Measurements from ENCODE around the gene KY. TPM values are rescaled to one million over a fixed set of nuclear protein-coding genes. Genes with fewer than 3 reads are reported as not detected.

KY gene
- total and polyA plus RNA-seq, 2 of the 8 experiments (the other 6 are each of a cell fraction or from before 2014, with no cell fraction given), result not detected

DNA sequence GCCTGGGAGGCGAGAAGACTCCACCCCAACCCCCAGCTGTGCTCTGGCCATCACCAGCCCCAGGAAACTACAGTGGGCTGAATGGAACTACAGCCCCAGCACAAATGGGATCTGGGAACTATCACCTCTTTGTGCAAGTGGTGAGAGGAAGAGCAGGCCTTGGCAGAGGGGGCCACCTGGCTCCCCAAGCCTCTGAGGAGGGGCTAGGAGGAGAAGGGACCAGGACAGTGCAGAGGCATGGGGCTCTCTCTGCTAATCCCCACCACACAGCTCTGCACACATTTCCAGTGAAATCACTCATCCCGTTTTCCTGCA lies 31.6 kb downstream of the KY start:
- Histone ChIP-seq H3K9ac (replicated peaks in 1 of 4; ENCODE audit: extremely low read depth in 1 of 4, low read depth in 3 of 4, low read length in 3 of 4) (no peak overlapping the region), H2BK5ac (ENCODE audit: low read depth, low read length) (no peak overlapping the region), H3K4me1 (replicated peaks in 1 of 4; ENCODE audit: control insufficient read depth in 3 of 4, insufficient read depth in 4 of 4, low read length in 3 of 4) (peaks cover 0 to 3% (median 0%) of the 10 kb centered on the region in 4 experiments; a peak in 1 of 7 replicates), H2AK5ac (ENCODE audit: low read depth, low read length) (no peak overlapping the region), H3K4me3 (ENCODE audit: extremely low read depth in 1 of 4, insufficient read depth in 2 of 4, low read depth in 3 of 4, low read length in 4 of 4) (no peak overlapping the region), H4K5ac (ENCODE audit: insufficient read length, low read depth, low read length) (no peak overlapping the region), H2BK20ac (ENCODE audit: low read length) (no peak overlapping the region), H3K36me3 (ENCODE audit: control insufficient read depth in 2 of 4, insufficient read depth in 4 of 4, low read length in 3 of 4) (no peaks in the 10 kb centered on the region), H3K4ac (replicated peaks; ENCODE audit: insufficient read length, low read depth, low read length) (no peak overlapping the region), H3K18ac (ENCODE audit: extremely low read depth, low read length) (no peak overlapping the region), H2BK15ac (ENCODE audit: low read length) (no peak overlapping the region), H4K20me1 (replicated peaks in 1 of 2; ENCODE audit: control insufficient read depth in 1 of 2, insufficient read depth in 2 of 2, low read length in 2 of 2) (no peaks in the 10 kb centered on the region), H2BK12ac (ENCODE audit: low read depth, low read length) (no peak overlapping the region), H3K27me3 (replicated peaks in 1 of 4; ENCODE audit: control insufficient read depth in 3 of 4, extremely low read depth in 1 of 4, insufficient read depth in 3 of 4, low read length in 3 of 4) (no peaks in the 10 kb centered on the region), H3K4me2 (ENCODE audit: insufficient read depth in 1 of 2, low read depth in 2 of 2, low read length in 2 of 2) (no peak overlapping the region), H4K8ac (ENCODE audit: extremely low read depth, insufficient read depth, low read length) (no peak overlapping the region), H3K56ac (replicated peaks; ENCODE audit: insufficient read length, low read depth, low read length) (no peak overlapping the region), H3K23ac (ENCODE audit: insufficient read length) (no peak overlapping the region), H3K23me2 (ENCODE audit: low read depth, low read length) (no peaks in the 10 kb centered on the region), H2BK120ac (replicated peaks; ENCODE audit: low read depth, low read length) (no peak overlapping the region), H3K79me1 (ENCODE audit: low read depth, low read length) (no peaks in the 10 kb centered on the region), H4K91ac (replicated peaks; ENCODE audit: insufficient read length, low read length) (no peak overlapping the region), H3K14ac (ENCODE audit: insufficient read length) (no peak overlapping the region), H3K9me3 (ENCODE audit: insufficient read depth in 2 of 2, low read depth in 1 of 2, low read length in 1 of 2) (no peaks in the 10 kb centered on the region), H3K79me2 (ENCODE audit: control insufficient read depth in 1 of 2, insufficient read depth in 2 of 2, low read length in 2 of 2) (no peaks in the 10 kb centered on the region), H2AFZ (ENCODE audit: low read length) (no peak overlapping the region), H3K27ac (ENCODE audit: low read depth, low read length) (no peak overlapping the region)
- CTCF ChIA-PET (ENCODE audit: partially characterized antibody), result interaction anchor here (0.9 to 4.3 kb wide), 7 partner anchors 9 to 136 kb away, joined by 3 to 25 read pairs (median 5); no protein-coding TSS in a partner anchor
- DNase-seq (ENCODE audit: low read depth in 1 of 2, low spot score in 2 of 2), result no peak
- POLR2A ChIA-PET (ENCODE audit: partially characterized antibody), result no interaction called here
- WGBS, 2 experiments (ENCODE audit: extremely low coverage in 1 of 2, insufficient coverage in 1 of 2, insufficient read length in 1 of 2, insufficient replicate concordance in 2 of 2, low coverage in 1 of 2, low lambda C conversion rate in 2 of 2, missing lambda C conversion rate in 1 of 2), result 94% methylated on average over 2 of the region's 2 CpGs; no CpG with 5 or more reads in 1 of the 2 experiments
- no peak for FAIRE-seq
- no peak for TF ChIP-seq RBBP5 (IDR thresholded peaks at IDR 0.05; ENCODE audit: borderline replicate concordance, low read depth, low read length)
- no peak for TF ChIP-seq EP300 (IDR thresholded peaks at IDR 0.05; ENCODE audit: borderline replicate concordance in 1 of 2, low read depth in 2 of 2, low read length in 2 of 2)
- no peak for TF ChIP-seq RAD21 (IDR thresholded peaks at IDR 0.05 in 1 of 2, conservative IDR thresholded peaks at IDR 0.05 in 1 of 2; ENCODE audit: low read depth in 2 of 2, low read length in 2 of 2)
- no peak for TF ChIP-seq TCF12 (IDR thresholded peaks at IDR 0.05; ENCODE audit: low read depth, low read length)
- TF ChIP-seq KDM4A (IDR thresholded peaks at IDR 0.05; ENCODE audit: low read depth, low read length, severe bottlenecking), result no peak
- no peak for TF ChIP-seq SIRT6 (IDR thresholded peaks at IDR 0.05; ENCODE audit: low read length)
- TF ChIP-seq, protein P1, sequence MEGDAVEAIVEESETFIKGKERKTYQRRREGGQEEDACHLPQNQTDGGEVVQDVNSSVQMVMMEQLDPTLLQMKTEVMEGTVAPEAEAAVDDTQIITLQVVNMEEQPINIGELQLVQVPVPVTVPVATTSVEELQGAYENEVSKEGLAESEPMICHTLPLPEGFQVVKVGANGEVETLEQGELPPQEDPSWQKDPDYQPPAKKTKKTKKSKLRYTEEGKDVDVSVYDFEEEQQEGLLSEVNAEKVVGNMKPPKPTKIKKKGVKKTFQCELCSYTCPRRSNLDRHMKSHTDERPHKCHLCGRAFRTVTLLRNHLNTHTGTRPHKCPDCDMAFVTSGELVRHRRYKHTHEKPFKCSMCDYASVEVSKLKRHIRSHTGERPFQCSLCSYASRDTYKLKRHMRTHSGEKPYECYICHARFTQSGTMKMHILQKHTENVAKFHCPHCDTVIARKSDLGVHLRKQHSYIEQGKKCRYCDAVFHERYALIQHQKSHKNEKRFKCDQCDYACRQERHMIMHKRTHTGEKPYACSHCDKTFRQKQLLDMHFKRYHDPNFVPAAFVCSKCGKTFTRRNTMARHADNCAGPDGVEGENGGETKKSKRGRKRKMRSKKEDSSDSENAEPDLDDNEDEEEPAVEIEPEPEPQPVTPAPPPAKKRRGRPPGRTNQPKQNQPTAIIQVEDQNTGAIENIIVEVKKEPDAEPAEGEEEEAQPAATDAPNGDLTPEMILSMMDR (IDR thresholded peaks at IDR 0.05; ENCODE audit: control extremely low read depth in 1 of 3, insufficient read depth in 1 of 3, low read depth in 1 of 3, low read length in 3 of 3), result no peak
- TF ChIP-seq CREB1 (IDR thresholded peaks at IDR 0.05), result no peak

All from H1 (cell line).